Bronchial epithelial cell (primary cell): ENCODE measurements around the gene BANK1. TPM values are rescaled to one million over a fixed set of nuclear protein-coding genes. Genes with fewer than 3 reads are reported as not detected.

Experiments
- DNase-seq: peaks from one replicate; pipeline ENCODE4 v3.0.0-alpha.2; 2010; ENCODE audit warnings: low read depth
- FAIRE-seq: peaks from 2 replicates; lab custom pipeline; 2011; peaks lifted over from hg19 to GRCh38; lab: Jason Lieb, UNC
- H3K27me3 ChIP-seq: 2 replicates; pipeline ENCODE4 v1.5.1; 2011; ENCODE audit warnings: low read length; ENCODE audit not compliant: control insufficient read depth, insufficient read depth
- H3K36me3 ChIP-seq: 2 replicates; pipeline ENCODE4 v1.5.1; 2011; ENCODE audit warnings: low read length; ENCODE audit not compliant: control insufficient read depth, insufficient read depth
- H3K4me3 ChIP-seq: 2 replicates; pipeline ENCODE4 v1.5.1; 2011; ENCODE audit warnings: mild to moderate bottlenecking, low read depth, low read length, control low read depth
- CTCF ChIP-seq: IDR thresholded peaks from 2 replicates; pipeline ENCODE4 v1.5.1; 2011; ENCODE audit warnings: mild to moderate bottlenecking, moderate library complexity, low read length, control low read depth, inconsistent platforms; ENCODE audit not compliant: insufficient read depth, severe bottlenecking
- total RNA-seq: library from RNA; depleted of rRNA; stranded (reverse); fragments of >200 nt; gene quantifications from 2 replicates; pipeline ENCODE4 v1.2.1, GENCODE V29; 2014

Gene BANK1
- total RNA-seq, 1 donor from 2014 or later, result 0.26 TPM

DNA sequence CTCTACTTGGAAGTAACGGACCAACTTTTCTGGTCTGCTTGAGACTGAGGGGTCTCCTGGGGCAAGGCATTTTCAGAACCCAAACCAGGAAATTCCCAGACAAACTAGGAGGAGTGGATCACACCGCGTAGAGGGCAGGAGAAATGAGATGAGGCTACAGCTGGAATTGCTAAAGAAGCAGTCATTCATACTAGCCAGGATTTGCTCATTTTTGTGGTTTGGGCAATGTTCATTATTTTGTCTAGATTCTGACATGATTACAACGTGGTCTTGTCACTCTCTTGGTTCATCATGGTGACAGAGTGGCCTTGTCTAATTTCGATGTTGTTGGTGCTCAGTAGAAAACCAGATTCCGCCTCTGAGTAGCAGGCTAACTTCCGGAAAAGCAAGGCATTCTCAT lies 63.2 kb downstream of the BANK1 start:
- peak; percentile 76 for FAIRE-seq
- no peaks in the 10 kb centered on the region for H3K36me3 ChIP-seq
- no peak for TF ChIP-seq CTCF
- H3K27me3 ChIP-seq, result no peaks in the 10 kb centered on the region
- H3K4me3 ChIP-seq, result no peak overlapping the region
- no peak for DNase-seq

DNA sequence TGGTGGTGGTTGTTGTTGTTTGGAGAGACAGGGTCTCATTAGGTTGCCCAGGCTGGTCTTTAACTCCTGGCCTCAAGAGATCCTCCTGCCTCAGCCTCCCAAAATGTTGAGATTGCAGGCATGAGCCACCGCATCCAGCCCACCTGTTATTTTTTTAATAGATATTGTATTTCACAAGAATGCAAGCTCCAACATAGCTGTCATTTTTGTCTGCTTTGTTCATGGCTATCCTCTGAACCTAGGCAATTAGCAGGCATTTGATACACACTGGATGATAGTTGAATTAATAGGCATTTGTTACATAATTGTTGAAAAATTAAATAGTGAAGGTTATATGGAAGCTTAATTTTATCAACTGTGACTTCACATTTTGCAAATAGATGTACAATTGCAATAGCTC lies 64.7 kb downstream of the BANK1 start:
- no peak for FAIRE-seq
- Histone ChIP-seq H3K4me3 (no peak overlapping the region), H3K27me3 (no peaks in the 10 kb centered on the region), H3K36me3 (no peaks in the 10 kb centered on the region)
- DNase-seq, result no peak
- TF ChIP-seq CTCF, result no peak

- no peak for TF ChIP-seq CTCF
- DNase-seq, result no peak
- no peaks in the 10 kb centered on the region for H3K36me3 ChIP-seq
- H3K27me3 ChIP-seq, result no peaks in the 10 kb centered on the region
- no peak for FAIRE-seq
- H3K4me3 ChIP-seq, result no peak overlapping the region
Measured at GRCh38 chr4:101856149-101856548, 65.6 kb downstream of the BANK1 start.

DNA sequence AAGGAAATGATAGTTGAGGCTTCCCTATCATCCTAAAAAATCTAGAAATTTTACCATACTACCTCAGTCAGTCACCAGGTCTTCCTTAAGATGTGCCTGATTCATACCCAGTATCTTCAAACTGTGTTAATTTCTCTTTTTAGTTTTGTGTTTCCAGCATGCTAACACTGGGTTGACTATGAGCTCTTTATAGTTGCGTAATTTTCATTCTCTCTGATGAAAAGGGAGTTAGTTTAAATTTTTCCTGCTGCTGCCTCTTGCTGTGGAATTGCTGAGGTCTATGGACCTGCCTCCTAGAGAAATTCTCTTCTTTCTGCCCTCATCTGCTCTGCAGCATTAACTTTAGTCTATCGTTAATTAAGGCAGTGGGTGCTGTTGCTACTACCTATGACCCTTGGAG lies 66.6 kb downstream of the BANK1 start:
- Histone ChIP-seq H3K4me3 (no peak overlapping the region), H3K36me3 (no peaks in the 10 kb centered on the region), H3K27me3 (no peaks in the 10 kb centered on the region)
- TF ChIP-seq CTCF, result no peak
- no peak for DNase-seq
- FAIRE-seq, result no peak

- Histone ChIP-seq H3K27me3 (no peaks in the 10 kb centered on the region), H3K4me3 (no peak overlapping the region), H3K36me3 (no peaks in the 10 kb centered on the region)
- DNase-seq, result no peak
- no peak for FAIRE-seq
- no peak for TF ChIP-seq CTCF
Measured at GRCh38 chr4:101858641-101859040, 68.1 kb downstream of the BANK1 start.

DNA sequence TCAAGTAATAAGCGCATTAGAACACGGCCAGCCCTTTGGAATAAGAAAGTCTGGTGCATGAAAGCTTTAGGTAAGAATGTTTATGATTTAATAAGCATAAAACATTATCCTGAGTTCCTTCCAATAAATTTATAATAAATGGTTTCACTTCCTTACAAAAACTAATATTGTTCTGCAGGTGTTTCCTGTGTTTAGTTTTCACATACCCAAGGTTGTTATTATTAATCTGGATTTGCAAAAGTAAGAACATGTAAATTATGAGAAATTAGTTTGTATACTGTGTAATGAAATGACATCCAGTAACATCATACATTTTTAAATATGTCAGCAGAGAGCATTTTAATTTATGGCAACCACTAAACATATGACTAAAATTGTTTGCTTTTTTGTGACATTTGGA lies 72.1 kb downstream of the BANK1 start:
- H3K36me3 ChIP-seq, result no peaks in the 10 kb centered on the region
- FAIRE-seq, result no peak
- no peak for DNase-seq
- no peak for TF ChIP-seq CTCF
- H3K4me3 ChIP-seq, result no peak overlapping the region
- H3K27me3 ChIP-seq, result no peaks in the 10 kb centered on the region
